ENCODE measurements around the gene MRPL1. TPM values are rescaled to one million over a fixed set of nuclear protein-coding genes. Genes with fewer than 3 reads are reported as not detected.

MRPL1 gene
- total RNA-seq, 1 experiment from 2014 or later = 42.0 TPM

DNA sequence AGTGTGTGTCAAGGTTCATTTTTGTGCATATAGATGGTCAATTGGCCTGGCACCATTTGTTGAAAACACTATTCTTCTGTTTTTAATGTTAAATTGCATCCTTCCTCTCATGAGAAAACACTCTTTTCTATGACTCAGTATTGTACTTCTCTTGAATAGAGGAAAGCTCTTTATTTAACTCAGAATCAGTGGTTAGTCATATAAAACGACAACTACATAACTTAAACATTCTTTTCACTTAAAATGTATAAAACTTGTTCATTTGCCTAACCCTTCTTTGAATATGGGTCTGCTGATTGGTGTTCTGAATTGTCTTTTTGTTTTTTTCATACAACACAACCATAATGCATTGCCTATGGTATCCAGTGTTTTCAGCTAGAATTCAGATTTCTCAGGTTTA is 17.2 kb upstream of the MRPL1 start:
- CTCF ChIA-PET = no interaction called here
- H3K27me3 Mint-ChIP-seq (ENCODE audit: insufficient read depth, unreplicated experiment) = no peaks in the 10 kb centered on the region

DNA sequence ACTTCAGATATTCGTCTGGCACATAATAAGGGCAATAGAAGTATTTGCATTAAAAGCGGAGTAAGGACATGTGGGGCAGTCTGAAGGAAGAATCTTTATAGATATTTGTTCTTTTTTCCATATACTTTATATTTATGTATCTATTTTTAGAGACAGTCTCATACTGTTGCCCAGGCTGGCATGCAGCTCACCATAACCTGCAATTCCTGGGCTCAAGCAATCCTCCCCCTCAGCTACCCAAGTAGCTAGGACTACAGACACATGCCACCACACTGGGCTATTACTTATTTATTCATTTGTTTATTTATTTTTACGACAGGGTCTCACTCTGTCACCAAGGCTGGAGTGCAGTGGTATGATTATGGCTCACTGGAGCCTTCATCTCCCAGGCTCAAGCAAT is 16.7 kb upstream of the MRPL1 start:
- intact Hi-C loops (cut with micrococcal nuclease; ENCODE audit: unreplicated experiment) = no loop called here
- Mint-ChIP-seq H3K4me3 (ENCODE audit: unreplicated experiment) (no peak overlapping the region), H3K9me3 (ENCODE audit: unreplicated experiment) (no peaks in the 10 kb centered on the region), H3K36me3 (ENCODE audit: insufficient read depth, unreplicated experiment) (no peaks in the 10 kb centered on the region), H3K27ac (ENCODE audit: unreplicated experiment) (no peak overlapping the region), H3K4me1 (ENCODE audit: low read depth, unreplicated experiment) (no peaks in the 10 kb centered on the region), H3K27me3 (ENCODE audit: insufficient read depth, unreplicated experiment) (no peaks in the 10 kb centered on the region)
- Histone ChIP-seq H3K4me1 (no peaks in the 10 kb centered on the region), H3K27me3 (replicated peaks; ENCODE audit: control insufficient read depth, insufficient read depth, low read length) (no peaks in the 10 kb centered on the region), H3K9me3 (no peaks in the 10 kb centered on the region), H3K4me3 (ENCODE audit: low read depth, low read length) (no peak overlapping the region), H3K36me3 (ENCODE audit: control insufficient read depth, insufficient read depth, low read length) (no peaks in the 10 kb centered on the region)
- ChIA-PET CTCF (no interaction called here), POLR2A (no interaction called here)
- DNase-seq = no peak
- TF ChIP-seq, protein P1, sequence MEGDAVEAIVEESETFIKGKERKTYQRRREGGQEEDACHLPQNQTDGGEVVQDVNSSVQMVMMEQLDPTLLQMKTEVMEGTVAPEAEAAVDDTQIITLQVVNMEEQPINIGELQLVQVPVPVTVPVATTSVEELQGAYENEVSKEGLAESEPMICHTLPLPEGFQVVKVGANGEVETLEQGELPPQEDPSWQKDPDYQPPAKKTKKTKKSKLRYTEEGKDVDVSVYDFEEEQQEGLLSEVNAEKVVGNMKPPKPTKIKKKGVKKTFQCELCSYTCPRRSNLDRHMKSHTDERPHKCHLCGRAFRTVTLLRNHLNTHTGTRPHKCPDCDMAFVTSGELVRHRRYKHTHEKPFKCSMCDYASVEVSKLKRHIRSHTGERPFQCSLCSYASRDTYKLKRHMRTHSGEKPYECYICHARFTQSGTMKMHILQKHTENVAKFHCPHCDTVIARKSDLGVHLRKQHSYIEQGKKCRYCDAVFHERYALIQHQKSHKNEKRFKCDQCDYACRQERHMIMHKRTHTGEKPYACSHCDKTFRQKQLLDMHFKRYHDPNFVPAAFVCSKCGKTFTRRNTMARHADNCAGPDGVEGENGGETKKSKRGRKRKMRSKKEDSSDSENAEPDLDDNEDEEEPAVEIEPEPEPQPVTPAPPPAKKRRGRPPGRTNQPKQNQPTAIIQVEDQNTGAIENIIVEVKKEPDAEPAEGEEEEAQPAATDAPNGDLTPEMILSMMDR (IDR thresholded peaks at IDR 0.05; ENCODE audit: insufficient read depth in 1 of 2, low read depth in 1 of 2, low read length in 1 of 2, severe bottlenecking in 1 of 2, unreplicated experiment in 1 of 2) = no peak
- BruUV-seq (replicated peaks) = no TSS peak

More for the DNA sequence above, 17.2 kb upstream of the MRPL1 start:
- intact Hi-C loops (cut with micrococcal nuclease; ENCODE audit: unreplicated experiment) = no loop called here
- no peak overlapping the region for H3K27ac Mint-ChIP-seq (ENCODE audit: unreplicated experiment)
- no peaks in the 10 kb centered on the region for H3K4me1 ChIP-seq
- no peak overlapping the region for H3K4me3 Mint-ChIP-seq (ENCODE audit: unreplicated experiment)
- DNase-seq = no peak
- H3K4me3 ChIP-seq (ENCODE audit: low read depth, low read length) = no peak overlapping the region
- no peaks in the 10 kb centered on the region for H3K27me3 ChIP-seq (replicated peaks; ENCODE audit: control insufficient read depth, insufficient read depth, low read length)
- POLR2A ChIA-PET = no interaction called here
- BruUV-seq (replicated peaks) = no TSS peak
- no peaks in the 10 kb centered on the region for H3K9me3 Mint-ChIP-seq (ENCODE audit: unreplicated experiment)
- H3K36me3 ChIP-seq (ENCODE audit: control insufficient read depth, insufficient read depth, low read length) = no peaks in the 10 kb centered on the region
- H3K36me3 Mint-ChIP-seq (ENCODE audit: insufficient read depth, unreplicated experiment) = no peaks in the 10 kb centered on the region
- TF ChIP-seq, protein P1 (IDR thresholded peaks at IDR 0.05; ENCODE audit: insufficient read depth in 1 of 2, low read depth in 1 of 2, low read length in 1 of 2, severe bottlenecking in 1 of 2, unreplicated experiment in 1 of 2) = no peak
- no peaks in the 10 kb centered on the region for H3K4me1 Mint-ChIP-seq (ENCODE audit: low read depth, unreplicated experiment)
- H3K9me3 ChIP-seq = no peaks in the 10 kb centered on the region

DNA sequence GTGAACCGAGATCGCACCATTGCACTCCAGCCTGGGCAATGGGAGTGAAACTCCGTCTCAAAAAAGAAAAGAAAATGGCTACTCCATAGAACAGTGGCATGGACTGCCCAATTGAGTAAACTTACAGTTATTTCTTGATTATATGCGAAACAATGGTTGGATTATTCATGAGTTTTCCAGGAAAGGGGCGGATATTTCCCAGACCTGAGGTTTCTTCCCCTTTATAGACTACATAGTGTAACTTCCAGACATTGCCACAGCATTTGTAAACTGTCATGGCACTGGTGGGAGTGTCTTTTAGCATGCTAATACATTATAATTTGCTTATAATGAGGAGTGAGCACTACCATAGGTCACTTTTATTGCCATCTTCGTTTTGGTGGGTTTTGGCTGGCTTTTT is 14.1 kb upstream of the MRPL1 start:
- Histone ChIP-seq H3K36me3 (ENCODE audit: control insufficient read depth, insufficient read depth, low read length) (no peaks in the 10 kb centered on the region), H3K4me3 (ENCODE audit: low read depth, low read length) (no peak overlapping the region), H3K27me3 (replicated peaks; ENCODE audit: control insufficient read depth, insufficient read depth, low read length) (no peaks in the 10 kb centered on the region), H3K9me3 (no peaks in the 10 kb centered on the region), H3K4me1 (no peaks in the 10 kb centered on the region)
- no peaks in the 10 kb centered on the region for H3K27me3 Mint-ChIP-seq (ENCODE audit: insufficient read depth, unreplicated experiment)
- no TSS peak for BruUV-seq (replicated peaks)
- H3K27ac Mint-ChIP-seq (ENCODE audit: unreplicated experiment) = no peak overlapping the region
- H3K4me1 Mint-ChIP-seq (ENCODE audit: low read depth, unreplicated experiment) = no peaks in the 10 kb centered on the region
- H3K36me3 Mint-ChIP-seq (ENCODE audit: insufficient read depth, unreplicated experiment) = no peaks in the 10 kb centered on the region
- CTCF ChIA-PET = no interaction called here
- H3K4me3 Mint-ChIP-seq (ENCODE audit: unreplicated experiment) = no peak overlapping the region
- no peaks in the 10 kb centered on the region for H3K9me3 Mint-ChIP-seq (ENCODE audit: unreplicated experiment)
- TF ChIP-seq, protein P1 (IDR thresholded peaks at IDR 0.05; ENCODE audit: insufficient read depth in 1 of 2, low read depth in 1 of 2, low read length in 1 of 2, severe bottlenecking in 1 of 2, unreplicated experiment in 1 of 2) = no peak
- POLR2A ChIA-PET = no interaction called here
- no peak for DNase-seq
- intact Hi-C loops (cut with micrococcal nuclease; ENCODE audit: unreplicated experiment) = no loop called here
